ENCODE measurements around the gene MYLK.

DNA sequence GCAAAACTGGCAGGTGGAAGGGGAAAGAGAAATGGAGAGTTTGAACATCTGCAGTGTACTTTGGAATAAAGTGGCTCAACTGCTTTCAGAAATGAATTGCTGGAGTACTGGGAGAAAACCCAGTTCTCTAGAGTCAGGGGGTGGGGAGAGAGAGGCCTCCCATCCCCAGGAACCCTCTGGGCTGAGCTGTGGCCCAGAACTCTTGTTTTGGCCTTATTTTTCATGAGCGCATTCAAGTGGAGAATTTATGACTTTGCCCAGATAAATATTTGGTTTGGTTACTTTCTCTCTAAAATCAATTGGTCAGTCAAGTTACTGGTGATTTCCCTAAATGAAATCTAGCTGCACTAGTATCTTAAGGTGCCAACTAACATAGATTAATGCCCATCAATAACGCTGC is 270.6 kb downstream of the MYLK start:
- TF ChIP-seq, protein P1, sequence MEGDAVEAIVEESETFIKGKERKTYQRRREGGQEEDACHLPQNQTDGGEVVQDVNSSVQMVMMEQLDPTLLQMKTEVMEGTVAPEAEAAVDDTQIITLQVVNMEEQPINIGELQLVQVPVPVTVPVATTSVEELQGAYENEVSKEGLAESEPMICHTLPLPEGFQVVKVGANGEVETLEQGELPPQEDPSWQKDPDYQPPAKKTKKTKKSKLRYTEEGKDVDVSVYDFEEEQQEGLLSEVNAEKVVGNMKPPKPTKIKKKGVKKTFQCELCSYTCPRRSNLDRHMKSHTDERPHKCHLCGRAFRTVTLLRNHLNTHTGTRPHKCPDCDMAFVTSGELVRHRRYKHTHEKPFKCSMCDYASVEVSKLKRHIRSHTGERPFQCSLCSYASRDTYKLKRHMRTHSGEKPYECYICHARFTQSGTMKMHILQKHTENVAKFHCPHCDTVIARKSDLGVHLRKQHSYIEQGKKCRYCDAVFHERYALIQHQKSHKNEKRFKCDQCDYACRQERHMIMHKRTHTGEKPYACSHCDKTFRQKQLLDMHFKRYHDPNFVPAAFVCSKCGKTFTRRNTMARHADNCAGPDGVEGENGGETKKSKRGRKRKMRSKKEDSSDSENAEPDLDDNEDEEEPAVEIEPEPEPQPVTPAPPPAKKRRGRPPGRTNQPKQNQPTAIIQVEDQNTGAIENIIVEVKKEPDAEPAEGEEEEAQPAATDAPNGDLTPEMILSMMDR (IDR thresholded peaks at IDR 0.05): no peak
- no peak for TF ChIP-seq POLR2A (IDR thresholded peaks at IDR 0.05)
- no peak for TF ChIP-seq EP300 (IDR thresholded peaks at IDR 0.05)

All from tibial nerve (tissue), 4 donors.